GM23338 (cell line): Measurements from ENCODE around the gene SMIM21. TPM values are rescaled to one million over a fixed set of nuclear protein-coding genes. Genes with fewer than 3 reads are reported as not detected.

Source experiments
- ATAC-seq: fragments of 200-7000 bp; cut with Tn5 transposase; 3 replicates; pipeline ENCODE4 v1.9.1; 2020
- DNase-seq: peaks from one replicate; pipeline ENCODE4 v3.0.0-alpha.2; 2015; ENCODE audit warnings: low spot score
- H2AFZ ChIP-seq: fragments of 200-600 bp; sonication (generic); 2 replicates; pipeline ENCODE4 v1.8.0; 2016; ENCODE audit warnings: antibody characterized with exemption, mild to moderate bottlenecking, moderate library complexity
- H3F3A ChIP-seq: fragments of 200-600 bp; sonication (generic); replicated peaks from 2 replicates; pipeline ENCODE4 v1.8.0; 2017; ENCODE audit warnings: antibody characterized with exemption, mixed run types, low read depth
- H3K27ac ChIP-seq: fragments of 200-600 bp; sonication (generic); 2 replicates; pipeline ENCODE4 v1.6.1; 2016; ENCODE audit warnings: low read depth
- H3K27me3 ChIP-seq: fragments of 200-600 bp; sonication (generic); 2 replicates; pipeline ENCODE4 v1.8.0; 2016; ENCODE audit warnings: mild to moderate bottlenecking, mixed run types, moderate library complexity; ENCODE audit not compliant: insufficient read depth
- H3K36me3 ChIP-seq: fragments of 200-600 bp; sonication (generic); 2 replicates; pipeline ENCODE4 v1.8.0; 2016; ENCODE audit warnings: mild to moderate bottlenecking; ENCODE audit not compliant: insufficient read depth
- H3K4me1 ChIP-seq: fragments of 200-600 bp; sonication (generic); 2 replicates; pipeline ENCODE4 v1.8.0; 2016; ENCODE audit warnings: mild to moderate bottlenecking, moderate library complexity; ENCODE audit not compliant: insufficient read depth
- H3K4me2 ChIP-seq: fragments of 200-600 bp; sonication (generic); 2 replicates; pipeline ENCODE4 v1.7.1; 2017; ENCODE audit warnings: mixed run types
- H3K4me3 ChIP-seq: fragments of 200-600 bp; sonication (generic); 2 replicates; pipeline ENCODE4 v1.6.1; 2016; ENCODE audit warnings: mixed run types
- H3K79me2 ChIP-seq: fragments of 200-600 bp; sonication (generic); replicated peaks from 2 replicates; pipeline ENCODE4 v1.8.0; 2017; ENCODE audit warnings: mild to moderate bottlenecking; ENCODE audit not compliant: insufficient read depth
- H3K9me2 ChIP-seq: fragments of 200-600 bp; sonication (generic); 2 replicates; pipeline ENCODE4 v1.8.0; 2017; ENCODE audit not compliant: insufficient read depth
- H4K20me1 ChIP-seq: fragments of 200-600 bp; sonication (generic); replicated peaks from 2 replicates; pipeline ENCODE4 v1.8.0; 2017; ENCODE audit warnings: mild to moderate bottlenecking; ENCODE audit not compliant: insufficient read depth
- H3K27ac Mint-ChIP-seq: 2 replicates; pipeline ENCODE4 v1.8.0; 2020; ENCODE audit warnings: inconsistent platforms, mild to moderate bottlenecking, moderate library complexity, mixed read lengths
- H3K27me3 Mint-ChIP-seq: 3 replicates; pipeline ENCODE4 v1.8.0; 2022; ENCODE audit warnings: low read depth, mild to moderate bottlenecking, moderate library complexity, mixed read lengths, inconsistent platforms; ENCODE audit not compliant: insufficient read depth, poor library complexity
- H3K36me3 Mint-ChIP-seq: 3 replicates; pipeline ENCODE4 v1.8.0; 2021; ENCODE audit warnings: low read depth, mild to moderate bottlenecking, inconsistent platforms, moderate library complexity, mixed read lengths
- H3K4me1 Mint-ChIP-seq: 3 replicates; pipeline ENCODE4 v1.8.0; 2020; ENCODE audit warnings: mild to moderate bottlenecking, inconsistent platforms, mixed read lengths
- H3K4me3 Mint-ChIP-seq: 3 replicates; pipeline ENCODE4 v1.8.0; 2021; ENCODE audit warnings: moderate library complexity, mild to moderate bottlenecking, inconsistent platforms, mixed read lengths
- H3K9me3 Mint-ChIP-seq: 3 replicates; pipeline ENCODE4 v1.8.0; 2020; ENCODE audit warnings: moderate library complexity, mild to moderate bottlenecking, inconsistent platforms, mixed read lengths
- CREB1 ChIP-seq: fragments of 250-450 bp; sonication (Bioruptor Pico); IDR thresholded peaks from 2 replicates; pipeline ENCODE4 v1.5.0; 2020; ENCODE audit warnings: low read depth, mild to moderate bottlenecking, moderate library complexity
- CTCF ChIP-seq, 2 experiments: fragments of 200-600 bp in 1 of 2; sonication (generic) in 1 of 2; conservative IDR thresholded peaks; 2 replicates each; pipeline versions ENCODE4 v1.5.1 to v1.6.1; 2016 to 2017; ENCODE audit warnings: antibody characterized with exemption in 2 of 2, low read depth in 2 of 2, mild to moderate bottlenecking in 2 of 2, moderate library complexity in 1 of 2
- EZH2 ChIP-seq: fragments of 200-600 bp; sonication (generic); IDR thresholded peaks from one replicate; pipeline ENCODE4 v1.8.0; 2017; ENCODE audit warnings: antibody characterized with exemption, mild to moderate bottlenecking, low read depth; ENCODE audit not compliant: unreplicated experiment
- EZH2phosphoT487 ChIP-seq: fragments of 200-600 bp; sonication (generic); IDR thresholded peaks from one replicate; pipeline ENCODE4 v1.8.1; 2018; ENCODE audit warnings: antibody characterized with exemption; ENCODE audit not compliant: unreplicated experiment
- JUNB ChIP-seq: IDR thresholded peaks from one replicate; pipeline ENCODE4 v1.6.1; 2016; ENCODE audit warnings: antibody characterized with exemption; ENCODE audit not compliant: unreplicated experiment
- NANOG ChIP-seq: IDR thresholded peaks from 2 replicates; pipeline ENCODE4 v1.6.1; 2016; ENCODE audit warnings: antibody characterized with exemption, borderline replicate concordance
- POLR2AphosphoS5 ChIP-seq: IDR thresholded peaks from 2 replicates; pipeline ENCODE4 v1.6.1; 2016; ENCODE audit warnings: antibody characterized with exemption, low read depth
- ZNF114 ChIP-seq: fragments of 250-450 bp; sonication (Bioruptor Pico); IDR thresholded peaks from 2 replicates; pipeline ENCODE4 v1.5.0; 2020; ENCODE audit warnings: mild to moderate bottlenecking, moderate library complexity
- ZNF331 ChIP-seq: fragments of 250-450 bp; sonication (Bioruptor Pico); IDR thresholded peaks from 2 replicates; pipeline ENCODE4 v1.5.0; 2020; ENCODE audit warnings: low read depth, mild to moderate bottlenecking, moderate library complexity
- polyA plus RNA-seq: library from polyadenylated mRNA; unstranded; fragments of >200 nt; fragmentation: Nextera tagmentation; extraction: Ambion mirVana; gene quantifications from 2 replicates; pipeline ENCODE4 v1.2.1, GENCODE V29; 2016
- total RNA-seq: library from RNA; depleted of rRNA; stranded (reverse); fragments of >200 nt; shearing (Covaris generic); gene quantifications from 2 replicates; pipeline ENCODE4 v1.2.3, GENCODE V29; 2014
- TF ChIP-seq, protein P1 (sequence below): IDR thresholded peaks from one replicate; pipeline ENCODE4 v1.6.1; 2018; ENCODE audit warnings: antibody characterized with exemption; ENCODE audit not compliant: unreplicated experiment

The SMIM21 gene
- total and polyA plus RNA-seq, 2 experiments from 2014 or later: not detected

GRCh38 chr18:75374466-75374865 is 53.0 kb downstream of the SMIM21 start (continued):
- TF ChIP-seq ZNF114 (CRISPR knock-in tag): no peak
- TF ChIP-seq CREB1: no peak
- TF ChIP-seq POLR2AphosphoS5: no peak
- TF ChIP-seq, protein P1, sequence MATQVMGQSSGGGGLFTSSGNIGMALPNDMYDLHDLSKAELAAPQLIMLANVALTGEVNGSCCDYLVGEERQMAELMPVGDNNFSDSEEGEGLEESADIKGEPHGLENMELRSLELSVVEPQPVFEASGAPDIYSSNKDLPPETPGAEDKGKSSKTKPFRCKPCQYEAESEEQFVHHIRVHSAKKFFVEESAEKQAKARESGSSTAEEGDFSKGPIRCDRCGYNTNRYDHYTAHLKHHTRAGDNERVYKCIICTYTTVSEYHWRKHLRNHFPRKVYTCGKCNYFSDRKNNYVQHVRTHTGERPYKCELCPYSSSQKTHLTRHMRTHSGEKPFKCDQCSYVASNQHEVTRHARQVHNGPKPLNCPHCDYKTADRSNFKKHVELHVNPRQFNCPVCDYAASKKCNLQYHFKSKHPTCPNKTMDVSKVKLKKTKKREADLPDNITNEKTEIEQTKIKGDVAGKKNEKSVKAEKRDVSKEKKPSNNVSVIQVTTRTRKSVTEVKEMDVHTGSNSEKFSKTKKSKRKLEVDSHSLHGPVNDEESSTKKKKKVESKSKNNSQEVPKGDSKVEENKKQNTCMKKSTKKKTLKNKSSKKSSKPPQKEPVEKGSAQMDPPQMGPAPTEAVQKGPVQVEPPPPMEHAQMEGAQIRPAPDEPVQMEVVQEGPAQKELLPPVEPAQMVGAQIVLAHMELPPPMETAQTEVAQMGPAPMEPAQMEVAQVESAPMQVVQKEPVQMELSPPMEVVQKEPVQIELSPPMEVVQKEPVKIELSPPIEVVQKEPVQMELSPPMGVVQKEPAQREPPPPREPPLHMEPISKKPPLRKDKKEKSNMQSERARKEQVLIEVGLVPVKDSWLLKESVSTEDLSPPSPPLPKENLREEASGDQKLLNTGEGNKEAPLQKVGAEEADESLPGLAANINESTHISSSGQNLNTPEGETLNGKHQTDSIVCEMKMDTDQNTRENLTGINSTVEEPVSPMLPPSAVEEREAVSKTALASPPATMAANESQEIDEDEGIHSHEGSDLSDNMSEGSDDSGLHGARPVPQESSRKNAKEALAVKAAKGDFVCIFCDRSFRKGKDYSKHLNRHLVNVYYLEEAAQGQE: no peak
- TF ChIP-seq JUNB: no peak
- TF ChIP-seq ZNF331 (CRISPR knock-in tag): no peak

DNA sequence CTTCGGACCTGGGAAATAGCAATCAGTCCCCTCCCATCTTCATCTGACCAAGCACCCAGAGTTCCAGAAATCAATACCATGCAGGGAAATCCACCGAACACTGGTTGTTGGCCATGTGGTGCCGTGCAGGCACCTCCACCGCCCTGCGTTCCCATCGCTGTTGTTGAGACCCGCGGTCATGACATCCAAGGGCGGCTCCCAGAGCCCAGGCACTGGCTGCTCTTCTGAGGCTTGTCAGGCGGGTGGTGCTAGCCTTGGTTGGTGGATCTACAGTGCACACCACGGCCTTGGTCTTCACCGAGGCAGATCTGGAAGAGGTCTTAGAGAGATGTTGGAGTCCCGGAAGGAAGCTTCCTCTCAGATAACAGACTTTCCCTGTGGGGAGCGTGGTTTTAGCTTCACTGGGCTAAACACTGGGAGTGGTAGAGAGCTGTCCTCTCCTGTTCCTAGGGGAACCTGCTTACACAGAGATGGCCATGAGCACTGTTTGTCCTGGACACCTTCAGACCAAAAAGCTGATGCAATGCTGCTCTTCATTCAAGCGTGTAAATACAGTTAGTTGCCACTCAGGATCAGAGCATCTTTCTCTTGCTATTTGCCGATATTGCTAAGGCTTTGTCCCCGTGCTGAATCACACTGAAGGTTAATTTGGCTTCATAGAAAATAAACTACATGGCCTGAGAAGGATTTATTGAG is 58.3 kb downstream of the SMIM21 start:
- Mint-ChIP-seq H3K27me3 (peaks cover 6% of the 10 kb centered on the region), H3K27ac (no peak overlapping the region)
- TF ChIP-seq EZH2: no peak
- TF ChIP-seq ZNF114 (CRISPR knock-in tag): no peak
- TF ChIP-seq JUNB: no peak
- no peak for TF ChIP-seq ZNF331 (CRISPR knock-in tag)
- no peak for TF ChIP-seq NANOG
- no peak for TF ChIP-seq POLR2AphosphoS5
- TF ChIP-seq EZH2phosphoT487: no peak
- TF ChIP-seq CTCF (conservative IDR thresholded peaks at IDR 0.05; ENCODE audit: low read depth in 2 of 2): no peak
- TF ChIP-seq, protein P1: no peak

More for the DNA sequence above, 58.3 kb downstream of the SMIM21 start:
- Histone ChIP-seq H3K27ac (no peak overlapping the region), H3K4me3 (no peak overlapping the region), H3K36me3 (no peaks in the 10 kb centered on the region), H4K20me1 (no peaks in the 10 kb centered on the region), H3K4me1 (no peaks in the 10 kb centered on the region), H2AFZ (no peak overlapping the region), H3F3A (no peaks in the 10 kb centered on the region), H3K79me2 (no peaks in the 10 kb centered on the region), H3K27me3 (no peaks in the 10 kb centered on the region), H3K4me2 (no peak overlapping the region), H3K9me2 (peaks cover 7% of the 10 kb centered on the region; the same call in 1 of the 2 replicates)
- Mint-ChIP-seq H3K4me3 (no peak overlapping the region), H3K4me1 (peaks cover 7% of the 10 kb centered on the region; the same call in 1 of the 3 replicates), H3K36me3 (peaks cover 9% of the 10 kb centered on the region; the same call in 2 of the 3 replicates), H3K9me3 (peaks cover 8% of the 10 kb centered on the region)
- DNase-seq (no peak), ATAC-seq (no peak)
